ENCODE results near the gene WDR48. TPM values are rescaled to one million over a fixed set of nuclear protein-coding genes. Genes with fewer than 3 reads are reported as not detected.
A peak's percentile ranks its signal among the peaks of the same experiment; 100 is the strongest.

The WDR48 gene
- total RNA-seq, 1 experiment from 2014 or later: 19.3 TPM

- intact Hi-C loops (cut with micrococcal nuclease; ENCODE audit: unreplicated experiment): no loop called here
- H3K4me1 ChIP-seq (ENCODE audit: insufficient read depth, low read length, poor library complexity, severe bottlenecking): no peaks in the 10 kb centered on the region
- no peak for DNase-seq (ENCODE audit: low spot score)
- ChIA-PET POLR2A (ENCODE audit: low non-redundant PET) (no interaction called here), CTCF (no interaction called here)
- TF ChIP-seq, protein P1, sequence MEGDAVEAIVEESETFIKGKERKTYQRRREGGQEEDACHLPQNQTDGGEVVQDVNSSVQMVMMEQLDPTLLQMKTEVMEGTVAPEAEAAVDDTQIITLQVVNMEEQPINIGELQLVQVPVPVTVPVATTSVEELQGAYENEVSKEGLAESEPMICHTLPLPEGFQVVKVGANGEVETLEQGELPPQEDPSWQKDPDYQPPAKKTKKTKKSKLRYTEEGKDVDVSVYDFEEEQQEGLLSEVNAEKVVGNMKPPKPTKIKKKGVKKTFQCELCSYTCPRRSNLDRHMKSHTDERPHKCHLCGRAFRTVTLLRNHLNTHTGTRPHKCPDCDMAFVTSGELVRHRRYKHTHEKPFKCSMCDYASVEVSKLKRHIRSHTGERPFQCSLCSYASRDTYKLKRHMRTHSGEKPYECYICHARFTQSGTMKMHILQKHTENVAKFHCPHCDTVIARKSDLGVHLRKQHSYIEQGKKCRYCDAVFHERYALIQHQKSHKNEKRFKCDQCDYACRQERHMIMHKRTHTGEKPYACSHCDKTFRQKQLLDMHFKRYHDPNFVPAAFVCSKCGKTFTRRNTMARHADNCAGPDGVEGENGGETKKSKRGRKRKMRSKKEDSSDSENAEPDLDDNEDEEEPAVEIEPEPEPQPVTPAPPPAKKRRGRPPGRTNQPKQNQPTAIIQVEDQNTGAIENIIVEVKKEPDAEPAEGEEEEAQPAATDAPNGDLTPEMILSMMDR (conservative IDR thresholded peaks at IDR 0.05; ENCODE audit: low read depth, low read length): no peak
- no peak for TF ChIP-seq EZH2 (IDR thresholded peaks at IDR 0.05; ENCODE audit: borderline replicate concordance, low read depth, low read length, poor library complexity, severe bottlenecking)
- no peaks in the 10 kb centered on the region for H3K27me3 ChIP-seq (replicated peaks; ENCODE audit: insufficient read depth, low read depth, low read length, poor library complexity)
- BruUV-seq (replicated peaks): no TSS peak
- no peak overlapping the region for H3K4me3 ChIP-seq (ENCODE audit: low read depth, low read length, poor library complexity, severe bottlenecking)
- no peak overlapping the region for H3K27ac ChIP-seq (ENCODE audit: low read depth, low read length, poor library complexity, severe bottlenecking)
- H3K36me3 ChIP-seq (ENCODE audit: insufficient read depth, low read length, poor library complexity, severe bottlenecking): peaks cover 14% of the 10 kb centered on the region
- H3K9me3 ChIP-seq (ENCODE audit: low read depth, low read length, poor library complexity, severe bottlenecking): no peaks in the 10 kb centered on the region
Measured at GRCh38 chr3:39094851-39095677, 43.2 kb downstream of the WDR48 start.

- intact Hi-C loops (cut with micrococcal nuclease; ENCODE audit: unreplicated experiment): no loop called here
Measured at GRCh38 chr3:39095778-39096177, 44.0 kb downstream of the WDR48 start.

GRCh38 chr3:39096775-39097174 lies 45.0 kb downstream of the WDR48 start:
- TF ChIP-seq, protein P1 (conservative IDR thresholded peaks at IDR 0.05; ENCODE audit: low read depth, low read length): no peak
- TF ChIP-seq EZH2 (IDR thresholded peaks at IDR 0.05; ENCODE audit: borderline replicate concordance, low read depth, low read length, poor library complexity, severe bottlenecking): no peak
- TSS peak; percentile 36 for BruUV-seq (replicated peaks)

More at GRCh38 chr3:39095778-39096177, 44.0 kb downstream of the WDR48 start:
- Histone ChIP-seq H3K27me3 (replicated peaks; ENCODE audit: insufficient read depth, low read depth, low read length, poor library complexity) (no peaks in the 10 kb centered on the region), H3K4me3 (ENCODE audit: low read depth, low read length, poor library complexity, severe bottlenecking) (no peak overlapping the region), H3K9me3 (ENCODE audit: low read depth, low read length, poor library complexity, severe bottlenecking) (no peaks in the 10 kb centered on the region), H3K27ac (ENCODE audit: low read depth, low read length, poor library complexity, severe bottlenecking) (no peak overlapping the region), H3K4me1 (ENCODE audit: insufficient read depth, low read length, poor library complexity, severe bottlenecking) (no peaks in the 10 kb centered on the region), H3K36me3 (ENCODE audit: insufficient read depth, low read length, poor library complexity, severe bottlenecking) (peaks cover 14% of the 10 kb centered on the region)
- no peak for TF ChIP-seq EZH2 (IDR thresholded peaks at IDR 0.05; ENCODE audit: borderline replicate concordance, low read depth, low read length, poor library complexity, severe bottlenecking)
- TF ChIP-seq, protein P1 (conservative IDR thresholded peaks at IDR 0.05; ENCODE audit: low read depth, low read length): no peak
- ChIA-PET POLR2A (ENCODE audit: low non-redundant PET) (no interaction called here), CTCF (no interaction called here)
- no peak for DNase-seq (ENCODE audit: low spot score)
- no TSS peak for BruUV-seq (replicated peaks)

More at GRCh38 chr3:39096775-39097174, 45.0 kb downstream of the WDR48 start:
- Histone ChIP-seq H3K4me1 (ENCODE audit: insufficient read depth, low read length, poor library complexity, severe bottlenecking) (no peaks in the 10 kb centered on the region), H3K27ac (ENCODE audit: low read depth, low read length, poor library complexity, severe bottlenecking) (no peak overlapping the region), H3K36me3 (ENCODE audit: insufficient read depth, low read length, poor library complexity, severe bottlenecking) (peaks cover 14% of the 10 kb centered on the region), H3K4me3 (ENCODE audit: low read depth, low read length, poor library complexity, severe bottlenecking) (no peak overlapping the region), H3K27me3 (replicated peaks; ENCODE audit: insufficient read depth, low read depth, low read length, poor library complexity) (no peaks in the 10 kb centered on the region), H3K9me3 (ENCODE audit: low read depth, low read length, poor library complexity, severe bottlenecking) (no peaks in the 10 kb centered on the region)
- intact Hi-C loops (cut with micrococcal nuclease; ENCODE audit: unreplicated experiment): no loop called here
- POLR2A ChIA-PET (ENCODE audit: low non-redundant PET): no interaction called here
- CTCF ChIA-PET: no interaction called here
- no peak for DNase-seq (ENCODE audit: low spot score)
